OCI-LY7 (cell line): Measurements from ENCODE around the gene NECAB2.

Experiments
- CTCF ChIP-seq: fragments of 200-600 bp; sonication (generic); conservative IDR thresholded peaks from 2 replicates; pipeline ENCODE4 v1.5.1; 2014; ENCODE audit warnings: mild to moderate bottlenecking, antibody characterized with exemption, low read length, moderate library complexity, mixed read lengths
- EZH2phosphoT487 ChIP-seq: fragments of 200-600 bp; sonication (generic); IDR thresholded peaks from 2 replicates; pipeline ENCODE4 v1.6.1; 2018; ENCODE audit warnings: low read depth, borderline replicate concordance, mild to moderate bottlenecking, mixed run types, antibody characterized with exemption, low read length, moderate library complexity, mixed read lengths

DNA sequence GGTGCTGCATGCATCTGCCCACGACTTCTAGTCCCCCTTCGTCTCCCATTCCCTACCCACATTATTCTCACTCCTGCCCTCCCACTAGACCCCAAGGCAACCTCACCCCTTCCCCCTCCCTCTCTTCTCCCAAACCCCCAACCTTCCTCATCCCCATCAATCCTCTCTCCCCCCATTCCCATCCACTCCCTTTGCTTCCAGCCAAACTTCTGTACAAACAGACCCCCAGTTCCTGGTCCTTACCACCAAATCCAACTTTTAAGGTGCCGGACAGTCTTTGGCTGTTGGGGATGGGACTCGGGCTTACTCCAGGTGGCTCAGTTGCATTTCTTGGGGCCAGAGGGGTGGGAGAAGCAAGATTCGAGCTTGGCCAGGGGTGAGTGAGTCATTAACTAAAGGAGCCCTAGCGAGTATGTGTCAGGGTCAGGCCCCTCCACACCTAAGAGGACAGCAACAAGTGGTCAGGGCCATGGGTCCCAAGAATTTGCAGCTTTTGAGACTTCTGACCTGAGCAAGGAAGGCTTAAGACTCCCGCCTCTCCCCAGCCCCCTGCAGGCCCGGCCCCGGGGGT is 74.3 kb downstream of the NECAB2 start, which contains the start of gene SLC38A8:
- no peak for TF ChIP-seq CTCF
- TF ChIP-seq EZH2phosphoT487: no peak
